Lung microvascular endothelial cell (primary cell): Measurements from ENCODE around the gene TSEN2. TPM values are rescaled to one million over a fixed set of nuclear protein-coding genes. Genes with fewer than 3 reads are reported as not detected.
A peak's percentile ranks its signal among the peaks of the same experiment; 100 is the strongest.
"Not testable (repeated sequence)": the region's sequence is repeated elsewhere in the genome, so short reads cannot be mapped to it uniquely, and the experiment has no call there.

Source experiments
- DNase-seq, 2 donors: peaks; one replicate each; pipeline versions ENCODE4 v3.0.0 to v3.0.0-alpha.2; 2010; ENCODE audit warnings: low read depth in 2 of 2
- total RNA-seq: library from RNA; depleted of rRNA; stranded (reverse); fragments of >200 nt; gene quantifications from 2 replicates; pipeline ENCODE4 v1.2.1, GENCODE V29; 2014

The TSEN2 gene
- total RNA-seq, 1 donor from 2014 or later, result 8.7 TPM

GRCh38 chr3:12451960-12452359 is 32.3 kb upstream of the TSEN2 start:
- DNase-seq, result no peak

GRCh38 chr3:12452361-12453330 is 31.6 kb upstream of the TSEN2 start:
- DNase-seq, result no peak

- DNase-seq, result no peak
Measured at GRCh38 chr3:12454076-12454815, 30.0 kb upstream of the TSEN2 start.

- DNase-seq, result no peak
Measured at GRCh38 chr3:12454816-12455121, 29.5 kb upstream of the TSEN2 start.

- no peak for DNase-seq
Measured at GRCh38 chr3:12455740-12456139, 28.5 kb upstream of the TSEN2 start.

GRCh38 chr3:12456441-12456840 is 27.8 kb upstream of the TSEN2 start:
- no peak for DNase-seq

GRCh38 chr3:12457380-12457779 is 26.9 kb upstream of the TSEN2 start:
- not testable (repeated sequence) for DNase-seq

- DNase-seq, result no peak
Measured at GRCh38 chr3:12458901-12459300, 25.4 kb upstream of the TSEN2 start.

GRCh38 chr3:12460127-12460526 is 24.2 kb upstream of the TSEN2 start:
- DNase-seq, result no peak

GRCh38 chr3:12461097-12461649 is 23.1 kb upstream of the TSEN2 start:
- DNase-seq, result no peak

GRCh38 chr3:12462159-12462947 is 21.9 kb upstream of the TSEN2 start:
- DNase-seq, result peak; percentile 36 to 66

GRCh38 chr3:12463686-12464085 is 20.6 kb upstream of the TSEN2 start:
- no peak for DNase-seq

GRCh38 chr3:12464181-12464580 is 20.1 kb upstream of the TSEN2 start:
- DNase-seq, result no peak

- no peak for DNase-seq
Measured at GRCh38 chr3:12465151-12465835, 19.0 kb upstream of the TSEN2 start.

GRCh38 chr3:12465836-12466225 is 18.4 kb upstream of the TSEN2 start:
- no peak for DNase-seq

GRCh38 chr3:12467746-12468145 is 16.5 kb upstream of the TSEN2 start:
- DNase-seq, result no peak

GRCh38 chr3:12468276-12468675 is 16.0 kb upstream of the TSEN2 start:
- DNase-seq, result no peak

GRCh38 chr3:12468757-12469156 is 15.5 kb upstream of the TSEN2 start:
- no peak for DNase-seq

- DNase-seq, result not testable (repeated sequence)
Measured at GRCh38 chr3:12469222-12469621, 15.1 kb upstream of the TSEN2 start.

- no peak for DNase-seq
Measured at GRCh38 chr3:12470111-12470510, 14.2 kb upstream of the TSEN2 start.

- no peak for DNase-seq
Measured at GRCh38 chr3:12470680-12471079, 13.6 kb upstream of the TSEN2 start.
